Muscle layer of duodenum (tissue), 2 donors: ENCODE measurements around the gene MCUR1.
"Not testable (repeated sequence)": the region's sequence is repeated elsewhere in the genome, so short reads cannot be mapped to it uniquely, and the experiment has no call there.

Experiments used
- H3K27ac ChIP-seq: one replicate; pipeline ENCODE4 v1.7.0; 2013; ENCODE audit warnings: mild to moderate bottlenecking, low read length
- H3K27me3 ChIP-seq: one replicate; pipeline ENCODE4 v1.7.0; 2013; ENCODE audit warnings: low read depth, mild to moderate bottlenecking, control low read depth, low read length
- H3K36me3 ChIP-seq, 2 donors: one replicate each; pipeline ENCODE4 v1.7.0; 2013; ENCODE audit warnings: low read length in 2 of 2, control low read depth in 1 of 2, mild to moderate bottlenecking in 1 of 2; ENCODE audit not compliant: insufficient read depth in 2 of 2, control insufficient read depth in 1 of 2
- H3K4me1 ChIP-seq, 2 donors: one replicate each; pipeline ENCODE4 v1.7.0; 2013; ENCODE audit warnings: low read length in 2 of 2, mild to moderate bottlenecking in 2 of 2, control low read depth in 1 of 2, moderate library complexity in 1 of 2; ENCODE audit not compliant: insufficient read depth in 2 of 2, control insufficient read depth in 1 of 2
- H3K4me3 ChIP-seq, 2 donors: one replicate each; pipeline ENCODE4 v1.7.0; 2013; ENCODE audit warnings: low read length in 2 of 2, low read depth in 1 of 2, mild to moderate bottlenecking in 1 of 2
- H3K9me3 ChIP-seq, 2 donors: one replicate each; pipeline ENCODE4 v1.7.0; 2013; ENCODE audit warnings: low read length in 2 of 2, control low read depth in 1 of 2, mild to moderate bottlenecking in 1 of 2; ENCODE audit not compliant: control insufficient read depth in 1 of 2
- donor health status: healthy.

MCUR1 gene

GRCh38 chr6:13847326-13848050 is 33.1 kb upstream of the MCUR1 start:
- Histone ChIP-seq H3K36me3 (no peaks in the 10 kb centered on the region), H3K9me3 (no peaks in the 10 kb centered on the region), H3K27ac (no peak overlapping the region), H3K27me3 (no peaks in the 10 kb centered on the region), H3K4me1 (no peaks in the 10 kb centered on the region), H3K4me3 (no peak overlapping the region)

- H3K9me3 ChIP-seq = no peaks in the 10 kb centered on the region
- no peaks in the 10 kb centered on the region for H3K36me3 ChIP-seq
- H3K27me3 ChIP-seq = no peaks in the 10 kb centered on the region
- no peaks in the 10 kb centered on the region for H3K4me1 ChIP-seq
- H3K27ac ChIP-seq = no peak overlapping the region
- H3K4me3 ChIP-seq = no peak overlapping the region
These were observed 32.5 kb upstream of the MCUR1 start for GRCh38 chr6:13846841-13847240.

GRCh38 chr6:13841936-13842335 is 27.6 kb upstream of the MCUR1 start:
- Histone ChIP-seq H3K36me3 (no peaks in the 10 kb centered on the region), H3K4me1 (no peaks in the 10 kb centered on the region), H3K4me3 (no peak overlapping the region), H3K9me3 (no peaks in the 10 kb centered on the region), H3K27me3 (no peaks in the 10 kb centered on the region), H3K27ac (no peak overlapping the region)

GRCh38 chr6:13838616-13839015 is 24.3 kb upstream of the MCUR1 start:
- H3K27me3 ChIP-seq = no peaks in the 10 kb centered on the region
- H3K27ac ChIP-seq = no peak overlapping the region
- H3K4me1 ChIP-seq = no peaks in the 10 kb centered on the region
- H3K36me3 ChIP-seq = no peaks in the 10 kb centered on the region
- H3K4me3 ChIP-seq = no peak overlapping the region
- no peaks in the 10 kb centered on the region for H3K9me3 ChIP-seq

- H3K4me3 ChIP-seq = no peak overlapping the region
- no peak overlapping the region for H3K27ac ChIP-seq
- no peaks in the 10 kb centered on the region for H3K4me1 ChIP-seq
- no peaks in the 10 kb centered on the region for H3K9me3 ChIP-seq
- no peaks in the 10 kb centered on the region for H3K36me3 ChIP-seq
- H3K27me3 ChIP-seq = no peaks in the 10 kb centered on the region
These were observed 21.8 kb upstream of the MCUR1 start for GRCh38 chr6:13836170-13836569.

- Histone ChIP-seq H3K4me3 (no peak overlapping the region), H3K27me3 (no peaks in the 10 kb centered on the region), H3K9me3 (no peaks in the 10 kb centered on the region), H3K4me1 (no peaks in the 10 kb centered on the region), H3K36me3 (no peaks in the 10 kb centered on the region), H3K27ac (no peak overlapping the region)
These were observed 20.4 kb upstream of the MCUR1 start for GRCh38 chr6:13834790-13835189.

- H3K9me3 ChIP-seq, H3K4me1 ChIP-seq, H3K36me3 ChIP-seq, H3K4me3 ChIP-seq, H3K27ac ChIP-seq, H3K27me3 ChIP-seq: not testable (repeated sequence)
These were observed 19.7 kb upstream of the MCUR1 start for GRCh38 chr6:13834018-13834417.

GRCh38 chr6:13832778-13833177 is 18.4 kb upstream of the MCUR1 start:
- H3K9me3 ChIP-seq = peaks cover 0 to 4% of the 10 kb centered on the region in 2 donors
- H3K4me3 ChIP-seq = no peak overlapping the region
- H3K27ac ChIP-seq = no peak overlapping the region
- H3K36me3 ChIP-seq = no peaks in the 10 kb centered on the region
- no peaks in the 10 kb centered on the region for H3K27me3 ChIP-seq
- H3K4me1 ChIP-seq = no peaks in the 10 kb centered on the region

- Histone ChIP-seq H3K4me3 (no peak overlapping the region), H3K27me3 (no peaks in the 10 kb centered on the region), H3K4me1 (no peaks in the 10 kb centered on the region), H3K27ac (no peak overlapping the region), H3K36me3 (no peaks in the 10 kb centered on the region), H3K9me3 (peaks cover 0 to 4% of the 10 kb centered on the region in 2 donors)
These were observed 17.3 kb upstream of the MCUR1 start for GRCh38 chr6:13831615-13832014.

- Histone ChIP-seq H3K9me3 (peaks cover 0 to 4% of the 10 kb centered on the region in 2 donors), H3K27ac (no peak overlapping the region), H3K4me3 (no peak overlapping the region), H3K27me3 (no peaks in the 10 kb centered on the region), H3K4me1 (no peaks in the 10 kb centered on the region), H3K36me3 (no peaks in the 10 kb centered on the region)
These were observed 16.4 kb upstream of the MCUR1 start for GRCh38 chr6:13830803-13831202.

- not testable (repeated sequence) for H3K4me1 ChIP-seq, H3K27ac ChIP-seq, H3K9me3 ChIP-seq, H3K36me3 ChIP-seq, H3K4me3 ChIP-seq, H3K27me3 ChIP-seq
These were observed 15.1 kb upstream of the MCUR1 start for GRCh38 chr6:13829419-13829818.

- H3K9me3 ChIP-seq, H3K4me1 ChIP-seq, H3K36me3 ChIP-seq, H3K27me3 ChIP-seq, H3K27ac ChIP-seq, H3K4me3 ChIP-seq: not testable (repeated sequence)
These were observed 14.4 kb upstream of the MCUR1 start for GRCh38 chr6:13828656-13829301.
